ENCODE measurements around the gene EFCAB11. TPM values are rescaled to one million over a fixed set of nuclear protein-coding genes. Genes with fewer than 3 reads are reported as not detected.

Gene EFCAB11
- total RNA-seq, 3 donors from 2014 or later: 6.0 to 10.2 (median 6.3) TPM

DNA sequence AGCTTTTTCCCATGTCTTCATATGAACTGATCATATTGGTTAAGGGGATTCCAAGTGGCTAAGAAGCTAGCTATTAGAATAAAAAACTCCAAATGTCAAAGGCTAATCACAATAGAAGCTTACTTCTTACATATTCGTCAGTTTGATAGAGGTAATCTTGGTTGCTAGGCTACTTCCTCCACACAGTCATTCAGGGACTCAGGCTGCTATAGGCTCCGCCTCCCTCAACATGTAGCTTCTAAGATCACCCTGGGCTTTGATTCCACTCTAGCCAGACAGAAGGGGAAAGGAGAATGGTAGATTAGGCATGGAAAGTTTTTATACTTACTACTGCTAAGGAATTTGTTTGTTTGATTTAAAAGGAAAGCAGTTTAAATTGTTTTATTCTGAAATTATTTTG lies 207.9 kb downstream of the EFCAB11 start:
- peaks cover 2% of the 10 kb centered on the region for H3K9me3 ChIP-seq
- DNase-seq: no peak
- TF ChIP-seq, protein P1, sequence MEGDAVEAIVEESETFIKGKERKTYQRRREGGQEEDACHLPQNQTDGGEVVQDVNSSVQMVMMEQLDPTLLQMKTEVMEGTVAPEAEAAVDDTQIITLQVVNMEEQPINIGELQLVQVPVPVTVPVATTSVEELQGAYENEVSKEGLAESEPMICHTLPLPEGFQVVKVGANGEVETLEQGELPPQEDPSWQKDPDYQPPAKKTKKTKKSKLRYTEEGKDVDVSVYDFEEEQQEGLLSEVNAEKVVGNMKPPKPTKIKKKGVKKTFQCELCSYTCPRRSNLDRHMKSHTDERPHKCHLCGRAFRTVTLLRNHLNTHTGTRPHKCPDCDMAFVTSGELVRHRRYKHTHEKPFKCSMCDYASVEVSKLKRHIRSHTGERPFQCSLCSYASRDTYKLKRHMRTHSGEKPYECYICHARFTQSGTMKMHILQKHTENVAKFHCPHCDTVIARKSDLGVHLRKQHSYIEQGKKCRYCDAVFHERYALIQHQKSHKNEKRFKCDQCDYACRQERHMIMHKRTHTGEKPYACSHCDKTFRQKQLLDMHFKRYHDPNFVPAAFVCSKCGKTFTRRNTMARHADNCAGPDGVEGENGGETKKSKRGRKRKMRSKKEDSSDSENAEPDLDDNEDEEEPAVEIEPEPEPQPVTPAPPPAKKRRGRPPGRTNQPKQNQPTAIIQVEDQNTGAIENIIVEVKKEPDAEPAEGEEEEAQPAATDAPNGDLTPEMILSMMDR (IDR thresholded peaks at IDR 0.05): no peak
- intact Hi-C loops (cut with DNase I, micrococcal nuclease): no loop called here
- no peaks in the 10 kb centered on the region for H3K36me3 ChIP-seq (ENCODE audit: low read depth)
- no peaks in the 10 kb centered on the region for H3K4me1 ChIP-seq (ENCODE audit: low read depth)
- ATAC-seq: peak; percentile 65
- no peak overlapping the region for H3K4me3 ChIP-seq

DNA sequence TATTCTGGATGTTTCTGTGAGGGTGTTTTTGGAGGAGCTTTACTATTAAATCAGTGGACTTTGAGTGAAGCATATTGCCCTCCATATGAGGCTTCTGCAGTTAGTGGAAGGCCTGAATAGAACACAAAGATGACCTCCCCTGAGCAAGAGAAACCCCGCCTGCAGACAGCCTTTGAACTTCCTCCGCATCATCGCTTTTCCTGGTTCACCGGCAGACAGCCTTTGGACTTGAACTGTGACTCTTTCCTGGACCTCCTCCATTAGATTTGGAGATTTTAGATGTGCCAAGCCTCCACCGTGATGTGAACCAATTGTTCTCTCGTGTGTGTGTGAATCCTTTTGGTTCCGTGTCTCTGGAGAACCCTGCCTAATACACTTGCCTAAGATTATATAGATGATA lies 208.4 kb downstream of the EFCAB11 start:
- ATAC-seq: no peak
- no peak for DNase-seq
- intact Hi-C loops (cut with DNase I, micrococcal nuclease): no loop called here
- Histone ChIP-seq H3K4me1 (ENCODE audit: low read depth) (no peaks in the 10 kb centered on the region), H3K4me3 (no peak overlapping the region), H3K36me3 (ENCODE audit: low read depth) (no peaks in the 10 kb centered on the region), H3K9me3 (peaks cover 2% of the 10 kb centered on the region)
- TF ChIP-seq, protein P1 (IDR thresholded peaks at IDR 0.05): no peak

Other genes starting within 250 kb of the EFCAB11 start
- 10 to 100 TPM; 12.6 to 19.0 (median 14.2) TPM for gene TDP1, start 1.2 kb upstream of the EFCAB11 start, total RNA-seq
- under 1 TPM; 0.25 to 0.67 (median 0.29) TPM for gene KCNK13, start 107.3 kb upstream of the EFCAB11 start, total RNA-seq